SKM-1 treated with dmso at 0.1 percent for 144 hours (cell line): ENCODE results near the gene NFIA.

Experiments
- DNase-seq: peaks from one replicate; lab custom pipeline; 2025; ENCODE audit not compliant: unreplicated experiment; lab: John Stamatoyannopoulos, UW

Gene NFIA

DNA sequence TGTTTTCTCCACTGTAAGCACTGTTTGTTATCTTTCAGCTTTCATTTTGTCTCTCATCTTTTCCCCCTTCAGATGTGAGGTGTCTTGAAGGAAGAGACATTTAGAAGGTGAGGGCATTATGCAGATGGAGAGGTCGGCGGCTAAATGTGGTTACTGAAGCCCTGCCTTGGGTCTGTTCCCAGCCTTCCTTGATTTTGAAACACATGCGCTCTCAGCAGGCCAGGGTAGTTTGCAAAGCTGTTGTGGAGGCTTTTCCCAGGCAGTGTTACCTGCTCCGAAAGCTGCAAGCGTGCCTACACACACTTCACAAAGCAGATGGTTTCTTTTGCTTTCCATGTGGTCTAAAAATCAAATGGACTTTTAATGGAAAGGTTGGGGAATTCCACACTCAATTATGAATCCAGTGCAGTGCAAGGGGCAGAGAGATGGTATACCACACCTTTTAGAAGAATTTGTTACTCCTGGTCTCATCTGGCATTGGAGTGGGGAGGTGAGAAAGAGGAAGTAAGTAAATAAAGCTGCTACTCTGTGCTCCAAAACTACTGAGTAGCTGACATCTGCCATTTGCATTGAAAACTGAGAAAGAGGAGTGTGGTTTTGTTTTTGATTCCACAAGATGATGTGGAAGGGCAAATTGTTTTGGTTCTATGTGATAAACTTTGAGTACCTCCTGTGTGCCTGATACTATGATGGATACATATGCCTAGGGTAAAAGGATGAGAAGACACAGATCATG lies 91.9 kb downstream of the NFIA start:
- DNase-seq: no peak

DNA sequence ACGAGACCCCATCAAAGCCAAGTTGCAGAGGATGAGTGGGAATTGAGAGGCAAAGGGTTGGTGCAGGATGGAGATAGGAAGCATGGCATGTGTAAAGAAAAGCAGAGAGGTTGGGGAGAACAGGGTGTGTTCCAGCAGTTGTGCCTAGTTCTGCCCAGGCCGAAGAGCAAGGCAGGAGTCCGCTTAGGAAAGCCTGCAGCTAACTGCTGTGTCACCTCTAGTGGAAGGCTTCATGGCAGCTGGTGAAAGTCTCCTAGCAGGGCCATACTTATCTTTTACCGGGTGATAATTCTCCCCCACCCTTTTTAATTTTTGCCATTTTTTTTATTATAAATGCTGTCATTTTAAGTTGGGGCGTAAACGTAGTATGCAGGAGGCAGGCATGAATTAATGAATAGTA lies 93.6 kb downstream of the NFIA start:
- DNase-seq: no peak

DNA sequence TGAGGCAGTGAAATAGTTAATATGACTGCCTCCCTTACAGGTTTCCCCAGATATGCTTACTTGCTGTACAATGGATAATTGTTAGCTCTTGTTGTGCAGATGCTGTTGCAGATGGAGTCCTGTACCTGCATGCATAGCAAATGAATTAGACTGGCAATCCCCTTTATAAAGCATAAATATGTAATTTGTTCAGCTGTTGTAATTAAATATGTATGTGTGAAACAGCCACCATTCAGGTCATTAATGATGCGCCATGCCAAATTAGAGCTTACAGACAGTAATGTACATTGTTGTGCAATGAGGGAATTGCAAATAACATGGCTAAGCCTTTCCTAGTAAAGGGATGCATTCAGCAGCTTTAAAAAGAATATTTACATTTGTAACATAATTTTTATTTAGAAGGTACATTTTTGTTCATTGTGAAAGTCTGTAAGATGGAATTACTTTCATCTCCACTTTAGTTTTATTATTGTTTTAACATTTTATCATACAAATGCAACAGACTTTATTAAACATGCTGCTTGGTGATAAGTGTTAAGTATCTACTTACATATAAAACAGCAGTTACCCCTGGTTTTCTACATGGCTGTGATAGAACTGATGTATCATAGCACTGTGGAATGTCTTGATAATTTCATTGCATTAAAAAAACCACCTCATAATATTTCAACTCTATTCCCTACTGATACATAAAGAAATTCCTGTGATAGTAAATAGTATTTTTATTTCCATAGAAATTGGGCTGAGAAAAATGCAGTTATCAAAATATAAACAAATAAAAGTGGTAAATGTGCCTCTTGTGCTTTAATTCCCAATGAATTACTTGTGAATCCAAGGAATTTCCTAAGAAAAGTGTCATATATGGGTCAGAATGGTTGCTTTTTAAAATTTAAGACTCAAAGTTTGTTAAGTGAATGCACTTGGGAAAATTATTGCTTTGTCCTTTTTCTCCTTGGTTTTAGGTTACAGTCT lies 99.0 kb downstream of the NFIA start:
- DNase-seq: no peak

- DNase-seq: no peak
These were observed 99.7 kb downstream of the NFIA start for GRCh38 chr1:61182049-61182448.

DNA sequence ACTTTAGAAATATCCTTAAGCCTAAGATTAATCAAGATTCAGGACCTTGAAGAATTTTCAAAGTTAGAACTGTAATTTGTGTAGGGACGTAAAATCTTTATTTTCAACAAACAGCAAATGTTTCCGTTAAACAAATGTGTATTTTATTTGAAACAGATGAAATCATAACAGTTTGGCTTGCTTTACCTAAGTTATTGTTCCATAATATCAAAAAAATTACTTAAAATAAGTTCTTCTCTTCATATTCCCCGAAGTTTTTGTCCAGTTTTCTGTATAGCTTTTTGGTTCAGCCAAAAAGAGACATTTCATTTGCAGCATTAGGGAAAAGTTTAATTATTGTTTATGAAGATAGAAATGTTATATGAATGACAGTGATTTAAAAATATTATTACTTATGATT lies 100.1 kb downstream of the NFIA start:
- DNase-seq: no peak

DNA sequence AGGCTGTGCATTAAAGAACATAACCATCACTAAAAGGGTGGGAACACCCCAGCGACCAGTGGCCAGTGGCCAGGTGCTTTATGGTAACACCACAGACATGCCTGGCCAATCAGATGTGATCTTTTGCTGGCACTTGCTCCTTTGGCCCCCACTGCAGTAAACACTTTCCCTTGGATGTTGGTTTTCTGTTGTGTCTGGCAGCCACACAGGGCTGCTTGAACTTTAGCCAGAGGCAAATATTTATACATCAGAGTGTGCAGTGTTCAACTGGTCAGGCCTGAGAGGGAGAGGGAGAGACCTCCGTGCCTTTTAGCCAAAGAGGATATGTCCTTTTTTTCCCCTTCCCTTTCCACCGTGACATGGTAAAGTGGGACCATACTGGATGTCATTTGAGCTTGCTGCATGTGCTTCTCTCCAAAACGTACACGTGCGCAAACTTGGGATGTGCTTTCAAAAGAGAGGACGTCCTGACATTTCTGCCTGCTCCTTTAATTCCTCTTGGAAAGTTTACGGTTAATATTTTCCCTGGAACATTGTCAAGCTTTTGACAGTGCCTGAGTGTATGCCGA lies 101.2 kb downstream of the NFIA start:
- DNase-seq: no peak

GRCh38 chr1:61184040-61184713 lies 101.8 kb downstream of the NFIA start:
- DNase-seq: no peak

DNA sequence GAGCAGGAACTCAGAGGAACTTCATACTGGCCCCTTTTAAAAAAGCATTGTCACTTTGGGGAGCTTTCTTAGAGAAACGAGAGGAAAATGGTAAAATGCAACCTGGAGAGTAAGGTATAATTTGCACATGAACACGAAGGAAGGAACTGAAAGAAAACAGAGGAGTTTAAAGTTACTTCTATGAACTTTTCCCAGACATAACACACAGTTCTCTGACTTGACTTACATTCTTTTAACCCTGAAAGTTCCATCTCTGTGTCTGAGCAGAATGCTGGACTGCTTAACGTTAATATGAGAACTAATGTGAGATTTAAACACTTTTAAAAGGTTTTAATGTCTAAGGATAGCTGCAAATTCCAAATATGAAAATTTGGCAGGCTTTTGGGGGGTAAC lies 102.3 kb downstream of the NFIA start:
- DNase-seq: no peak

GRCh38 chr1:61186753-61187152 lies 104.4 kb downstream of the NFIA start:
- DNase-seq: no peak

- no peak for DNase-seq
These were observed 105.2 kb downstream of the NFIA start for GRCh38 chr1:61187352-61188086.

GRCh38 chr1:61190153-61190552 lies 107.8 kb downstream of the NFIA start:
- DNase-seq: no peak

DNA sequence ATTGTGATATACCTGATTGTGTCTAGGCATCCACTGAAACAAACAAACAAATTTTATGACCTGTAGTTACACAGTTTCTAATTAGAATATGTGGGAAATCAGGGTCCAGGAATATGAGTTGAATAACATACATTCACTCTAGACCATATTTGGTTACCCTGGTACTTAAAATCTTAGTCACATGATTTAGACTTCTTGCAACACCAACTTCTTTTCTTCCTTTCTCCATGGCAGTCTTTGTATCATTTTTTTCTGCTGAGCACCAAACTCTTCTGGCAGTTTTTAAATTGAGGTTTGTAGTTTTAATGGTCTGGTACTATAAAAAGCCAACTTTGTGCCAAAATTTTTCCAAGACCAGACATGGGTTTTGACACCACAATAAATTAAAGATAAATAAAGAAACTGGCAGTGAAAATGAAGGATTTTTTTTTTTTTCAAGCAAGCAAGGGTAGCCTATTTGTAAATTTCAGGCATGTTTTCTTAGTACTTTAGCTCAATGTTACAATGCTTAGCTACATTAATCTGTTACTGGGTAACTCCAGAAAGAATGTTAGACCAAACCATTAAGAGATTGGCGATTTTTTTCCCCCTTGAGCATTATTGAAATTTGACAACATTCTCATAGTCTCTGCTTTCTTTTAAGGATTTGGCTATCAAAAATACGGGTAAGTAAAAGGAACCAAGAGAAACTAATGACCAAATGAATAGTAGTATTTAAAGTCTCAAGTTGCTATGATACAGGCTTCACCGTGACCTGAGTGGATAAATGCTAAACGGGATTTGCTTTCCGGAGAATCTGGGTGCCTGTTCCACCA lies 108.5 kb downstream of the NFIA start:
- no peak for DNase-seq

DNA sequence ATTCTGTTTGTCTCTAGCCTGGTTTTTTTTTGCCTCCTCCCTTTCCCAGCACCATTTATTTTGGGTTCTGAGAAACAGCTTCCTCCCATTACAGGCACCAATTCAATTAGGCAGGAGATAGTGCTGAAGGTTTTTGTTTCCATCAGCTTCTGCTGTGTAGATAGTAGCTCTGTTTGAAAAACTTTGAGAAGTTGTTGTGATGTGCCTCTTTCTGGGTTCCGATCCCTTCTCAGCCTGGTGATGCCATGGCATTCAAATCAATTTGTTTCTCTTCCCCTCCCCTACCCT lies 109.0 kb downstream of the NFIA start:
- no peak for DNase-seq

DNA sequence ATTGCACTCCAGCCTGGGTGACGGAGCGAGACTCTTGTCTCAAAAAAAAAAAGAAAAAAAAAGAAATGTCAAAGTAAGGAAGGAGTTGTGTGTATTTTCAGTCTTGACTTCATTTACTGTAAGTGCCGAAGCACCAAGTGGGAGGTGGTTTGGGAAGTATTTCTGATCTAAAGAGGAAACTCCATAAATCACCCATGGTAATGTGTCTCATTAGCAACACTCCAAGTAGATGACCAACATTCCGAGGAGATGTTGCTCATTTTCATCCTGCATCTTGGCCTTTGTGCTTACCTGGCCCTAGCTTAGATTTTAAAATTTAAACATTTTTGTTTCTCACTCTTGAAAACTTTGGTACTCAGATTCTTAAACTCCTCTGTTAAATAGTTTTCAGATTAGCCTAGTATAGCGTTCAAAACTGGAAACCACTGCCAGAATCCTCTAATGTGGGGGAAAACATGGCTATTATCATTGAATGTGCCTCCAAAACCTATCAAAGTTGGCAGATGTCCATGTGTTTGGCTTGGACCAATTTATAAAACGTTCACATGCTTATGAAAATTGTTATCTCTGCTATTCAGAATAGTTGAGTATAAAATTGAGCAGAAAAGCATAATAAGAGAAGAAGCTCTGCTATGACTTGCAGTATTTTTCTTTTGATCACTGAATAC lies 110.4 kb downstream of the NFIA start:
- no peak for DNase-seq

DNA sequence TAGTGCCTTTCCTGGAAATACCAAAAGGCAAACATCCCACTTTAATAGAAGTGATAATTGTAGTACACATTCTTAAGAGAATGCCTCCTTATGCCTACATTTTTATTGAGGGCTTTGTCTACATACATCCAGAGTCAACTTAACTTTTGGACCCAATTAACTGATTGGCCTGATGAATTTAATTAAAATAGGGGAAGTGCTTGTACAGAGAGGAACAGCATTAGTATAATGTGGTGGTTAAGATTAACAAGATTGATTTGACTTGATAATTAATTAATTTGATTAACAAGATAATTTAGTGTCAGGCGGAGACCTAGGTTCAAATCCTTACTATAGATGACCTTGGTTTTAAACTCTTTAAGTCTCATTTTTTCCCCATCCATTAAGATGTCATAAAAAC lies 111.4 kb downstream of the NFIA start:
- DNase-seq: no peak

DNA sequence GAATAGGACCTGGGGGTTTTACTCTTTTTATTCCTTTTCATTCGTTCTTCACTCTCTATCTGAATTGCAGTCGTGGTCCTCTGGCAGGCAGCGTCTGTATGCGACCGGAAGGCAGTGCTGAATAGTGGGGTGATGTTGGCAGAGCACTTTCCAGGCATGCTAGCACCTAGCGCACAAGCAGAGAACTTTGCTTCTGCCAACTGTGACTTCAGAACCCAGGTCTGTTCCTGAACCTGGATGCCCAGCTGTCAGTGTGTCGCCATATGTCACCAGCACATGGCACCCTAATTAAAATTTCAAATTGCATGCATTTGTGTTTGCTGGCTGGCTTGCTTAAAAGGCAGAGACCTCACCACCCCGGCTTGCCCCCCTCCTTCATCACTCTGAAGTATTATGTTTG lies 116.2 kb downstream of the NFIA start:
- no peak for DNase-seq

- no peak for DNase-seq
These were observed 118.7 kb downstream of the NFIA start for GRCh38 chr1:61201035-61201434.

DNA sequence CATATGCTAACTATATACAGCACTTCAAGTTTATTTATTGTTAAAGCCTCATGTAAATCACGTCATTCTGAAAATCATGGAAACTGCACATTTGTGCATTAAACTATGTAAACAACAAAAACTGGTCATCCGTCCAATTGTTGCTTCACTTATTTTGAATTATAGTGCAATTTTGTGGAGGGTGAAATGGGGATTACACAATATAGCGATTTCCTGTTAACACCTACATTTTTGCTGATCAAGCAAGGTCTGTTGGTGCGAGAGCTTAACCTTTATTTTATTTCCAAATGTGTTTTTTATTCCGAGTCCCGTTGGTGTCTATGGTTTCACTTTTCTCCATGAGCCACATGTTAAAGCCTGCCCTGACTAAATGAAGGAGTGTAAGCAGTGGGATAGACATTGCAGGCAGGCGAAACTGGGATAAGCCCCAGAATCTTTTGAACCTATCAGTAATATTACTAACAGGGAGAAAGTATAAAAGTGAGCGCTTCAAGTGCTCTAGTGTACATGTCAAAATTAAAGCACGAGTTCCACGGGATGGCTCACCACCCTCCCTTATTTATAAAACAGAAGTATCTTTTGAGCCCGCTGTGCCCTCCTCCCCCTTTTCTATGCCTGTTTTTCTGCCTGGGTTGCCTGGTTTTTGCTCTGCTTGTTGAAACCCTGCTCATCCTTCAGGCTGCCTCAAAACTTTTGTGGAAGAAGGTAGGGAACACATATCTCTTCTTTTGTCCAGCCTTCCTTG lies 120.7 kb downstream of the NFIA start:
- no peak for DNase-seq

DNA sequence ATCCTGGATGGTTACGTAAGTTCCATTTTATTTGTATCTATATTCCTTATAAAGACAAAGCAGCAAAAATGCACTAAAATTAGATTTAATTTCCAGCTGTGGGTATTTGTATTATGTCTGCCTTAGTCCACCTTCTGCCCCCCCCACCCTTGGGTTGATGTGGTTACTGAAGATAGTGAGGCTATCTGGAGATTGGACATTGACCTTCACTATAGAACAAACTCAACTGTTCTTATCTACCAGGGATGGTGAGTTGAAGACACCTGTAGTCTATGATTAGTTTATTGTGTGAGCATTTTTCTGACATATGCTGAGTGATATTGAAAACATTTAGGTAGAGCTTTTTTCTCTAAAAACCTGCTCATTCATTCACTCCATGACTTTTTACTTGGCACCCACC lies 122.2 kb downstream of the NFIA start:
- DNase-seq: no peak
